Omental fat pad (tissue), 4 donors: ENCODE measurements around the gene TGM1. TPM values are rescaled to one million over a fixed set of nuclear protein-coding genes. Genes with fewer than 3 reads are reported as not detected.
A peak's percentile ranks its signal among the peaks of the same experiment; 100 is the strongest.
"Not testable (repeated sequence)": the region's sequence is repeated elsewhere in the genome, so short reads cannot be mapped to it uniquely, and the experiment has no call there.

Experiments
- ATAC-seq: fragments of 150-250 bp; one replicate; pipeline ENCODE4 v1.9.1; 2016; ENCODE audit warnings: mild to moderate bottlenecking, moderate library complexity; ENCODE audit not compliant: low FRiP score
- DNase-seq: peaks from one replicate; pipeline ENCODE4 v3.0.0-alpha.2; 2019; ENCODE audit warnings: low spot score
- CTCF ChIP-seq, 3 donors: fragments of 450-650 bp; IDR thresholded peaks; one replicate each; pipeline ENCODE4 v1.5.1; 2016 to 2017; ENCODE audit warnings: antibody characterized with exemption in 3 of 3, mild to moderate bottlenecking in 3 of 3, moderate library complexity in 2 of 3
- total RNA-seq, 4 donors: library from RNA; depleted of rRNA; stranded (reverse); fragments of >200 nt; gene quantifications; one replicate each; pipeline ENCODE4 v1.1.0, GENCODE V29; 2016

Gene TGM1
- total RNA-seq, 4 donors from 2014 or later, result 2.0 to 114 (median 79.1) TPM

GRCh38 chr14:24219080-24219479, 43.9 kb downstream of the TGM1 start:
- ATAC-seq (no peak), DNase-seq (no peak)
- no peak for TF ChIP-seq CTCF (IDR thresholded peaks at IDR 0.05)

DNA sequence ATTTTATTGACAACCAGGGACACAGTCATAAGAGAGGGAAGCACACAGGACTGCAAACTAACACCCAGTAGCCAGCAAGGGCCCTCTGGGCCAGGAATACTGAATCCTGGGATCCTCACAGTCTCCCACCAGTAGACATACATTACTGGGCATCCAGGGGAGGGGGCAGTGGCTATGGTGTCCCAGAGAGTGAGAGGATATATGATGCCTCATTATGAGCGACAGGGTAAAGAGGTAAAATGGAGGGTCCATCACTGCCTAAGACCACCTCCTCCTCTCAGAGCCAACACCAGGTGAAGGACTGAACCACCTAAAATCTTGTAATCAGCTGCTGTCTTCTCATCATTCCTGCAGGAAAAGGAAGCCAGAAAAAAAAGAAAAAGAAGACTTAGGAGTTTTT, 46.1 kb downstream of the TGM1 start:
- not testable (repeated sequence) for ATAC-seq, DNase-seq

DNA sequence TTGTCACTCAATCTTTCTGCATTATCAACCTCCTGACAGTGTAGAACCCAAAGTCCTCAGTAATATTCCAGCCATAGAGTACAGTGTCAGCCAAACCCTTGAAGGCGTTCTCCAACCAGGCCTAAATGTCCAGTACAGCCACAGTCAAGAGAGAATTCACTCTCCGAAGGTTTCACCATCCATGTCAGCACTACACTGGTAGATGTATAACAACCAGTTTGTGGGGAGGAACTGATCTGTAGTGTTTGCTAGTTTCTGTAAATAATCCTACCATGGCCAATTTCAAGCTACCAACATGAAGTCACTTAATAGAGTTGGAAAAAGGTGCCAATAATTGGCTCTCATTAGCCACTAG, 46.7 kb downstream of the TGM1 start:
- ATAC-seq, result no peak
- DNase-seq, result no peak
- no peak for TF ChIP-seq CTCF (IDR thresholded peaks at IDR 0.05)

DNA sequence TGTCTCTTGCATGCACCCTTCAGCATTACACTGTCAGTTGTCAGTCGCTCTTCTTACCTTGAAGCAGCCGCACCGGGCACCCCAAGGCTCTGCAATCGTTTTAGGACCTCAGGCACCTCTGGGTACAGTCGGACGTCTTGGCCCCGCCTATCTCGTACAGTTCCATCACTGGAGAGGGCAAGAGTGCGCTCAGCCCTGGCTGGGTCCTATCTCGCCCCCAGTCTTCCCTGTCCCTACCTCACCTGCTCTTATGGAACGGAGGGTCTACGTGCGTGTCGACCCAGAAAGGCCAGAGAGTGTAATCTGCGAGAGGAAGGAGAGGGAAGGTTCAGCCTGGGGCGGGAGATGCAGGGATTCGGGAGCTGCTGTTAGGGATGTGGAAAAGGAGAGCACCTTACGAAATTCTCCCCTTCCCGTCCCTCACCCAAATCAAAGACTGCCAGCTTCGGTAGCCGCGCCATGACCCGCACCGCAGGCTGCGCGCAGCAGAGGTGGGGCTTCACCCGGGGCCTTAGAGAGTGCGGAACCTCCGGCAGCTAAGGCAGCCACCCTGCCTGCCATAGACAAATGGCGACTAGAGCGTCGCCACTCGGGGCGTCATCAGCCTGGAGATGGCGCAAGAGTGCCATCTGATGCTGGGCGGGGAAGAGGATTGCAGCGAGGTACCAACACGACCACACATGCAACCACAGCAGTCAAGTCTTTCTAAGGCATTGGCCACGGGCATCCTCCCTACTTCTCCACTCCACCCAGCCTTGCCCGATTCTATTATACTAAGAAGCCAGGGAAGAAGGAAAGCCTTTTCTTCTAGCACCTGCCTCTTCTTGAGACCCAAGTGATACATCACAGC, 47.3 kb downstream of the TGM1 start, which contains the start of gene MDP1:
TSS of gene MDP1 (minus strand) at position 572 of the 850 bp plus-strand sequence. CDS start at position 461, 111 bp downstream.
- peak; percentile 63 for ATAC-seq
- TF ChIP-seq CTCF (IDR thresholded peaks at IDR 0.05), result no peak
- peak; percentile 62 for DNase-seq

DNA sequence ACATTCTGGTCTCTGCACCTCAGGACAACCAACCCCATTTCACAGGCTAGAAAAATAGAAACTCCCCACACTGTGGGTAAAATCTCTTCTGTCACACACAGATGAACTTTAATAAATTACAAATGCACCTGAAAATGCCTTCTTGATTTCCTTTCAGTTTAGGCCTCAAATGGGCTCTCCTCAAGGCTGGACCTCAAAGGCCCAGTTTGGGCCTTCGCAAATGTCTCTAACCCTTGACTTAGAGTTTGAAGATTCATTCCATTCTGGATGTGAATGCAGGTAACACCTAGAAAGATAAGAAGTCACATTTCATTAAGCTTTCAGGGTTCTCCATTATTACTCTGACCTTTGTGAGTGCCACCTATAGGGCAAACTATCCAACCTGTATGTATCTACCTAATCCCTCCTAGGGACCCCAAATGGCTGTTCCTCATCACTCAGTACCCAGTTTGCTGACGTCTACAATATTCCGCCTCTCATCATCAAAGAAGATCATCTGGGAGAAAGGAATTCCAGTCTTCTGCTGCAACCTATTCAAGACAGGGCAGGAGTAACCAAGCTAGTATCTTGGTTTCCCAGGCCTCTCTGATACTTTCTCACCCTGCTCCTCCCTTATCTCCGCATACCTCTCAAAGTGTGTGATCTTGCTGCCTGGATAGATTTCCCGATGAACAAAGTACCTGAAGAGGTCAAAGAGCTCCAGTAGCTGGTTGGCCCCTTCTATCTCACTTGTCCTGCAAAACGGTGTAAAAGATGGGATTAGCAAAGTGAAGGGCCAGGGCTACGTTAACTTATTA, 48.9 kb downstream of the TGM1 start:
- TF ChIP-seq CTCF (IDR thresholded peaks at IDR 0.05), result no peak
- DNase-seq, result no peak

DNA sequence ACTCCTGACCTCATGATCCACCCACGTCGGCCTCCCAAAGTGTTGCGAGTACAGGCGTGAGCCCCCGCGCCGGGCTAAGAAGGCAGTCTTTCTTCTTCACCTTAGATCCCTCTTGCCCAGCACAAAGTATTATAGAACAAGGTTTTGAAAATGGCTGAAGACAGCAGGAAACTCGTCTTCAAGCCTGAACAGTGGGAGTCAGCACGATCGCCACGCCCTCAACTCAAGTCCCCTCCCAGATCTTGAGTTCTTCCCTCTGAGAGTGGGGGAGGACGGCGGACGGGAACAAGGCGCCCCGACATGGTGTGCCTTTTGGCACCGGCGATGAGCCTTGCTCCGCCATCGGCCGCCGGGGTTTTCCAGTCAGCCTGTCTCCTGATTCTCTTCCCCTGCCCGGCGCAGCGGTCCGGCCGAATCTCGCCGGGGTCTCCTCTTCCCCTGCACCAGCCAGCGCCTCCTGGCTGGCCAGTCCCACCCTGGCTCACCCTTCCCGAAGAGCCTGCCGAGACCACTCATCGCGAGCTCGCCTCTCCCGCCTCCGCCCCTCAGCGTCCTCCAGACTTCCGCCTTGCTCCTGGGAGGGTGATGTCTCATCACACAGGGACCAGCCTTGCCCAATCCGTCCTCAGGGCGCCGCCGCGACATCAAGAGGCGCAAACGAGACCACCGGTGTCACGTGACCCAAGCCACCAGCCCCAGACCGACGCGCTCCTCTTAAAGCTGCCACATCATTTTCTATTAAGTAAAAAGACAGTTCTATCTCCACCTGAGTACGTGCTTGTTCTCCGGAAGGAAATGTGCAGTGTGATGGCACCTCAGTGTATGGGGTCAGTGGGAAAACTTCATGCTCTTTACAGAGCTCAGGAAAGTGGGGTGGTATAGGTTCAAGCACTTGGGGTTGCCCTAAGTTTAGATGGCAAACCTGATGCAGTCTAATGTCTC, 49.8 kb downstream of the TGM1 start, which contains the start of gene CHMP4A:
TSS of gene CHMP4A (minus strand) at position 565 of the 942 bp plus-strand sequence. CDS start at position 516, 49 bp downstream.
- DNase-seq (peak; percentile 95), ATAC-seq (peak; percentile 96)
- no peak for TF ChIP-seq CTCF (IDR thresholded peaks at IDR 0.05)

More for the DNA sequence above, 48.9 kb downstream of the TGM1 start:
- ATAC-seq, result no peak
